ENCODE measurements around the gene ZDHHC5.

Gene ZDHHC5

GRCh38 chr11:57735619-57736298 lies 67.8 kb downstream of the ZDHHC5 start:
- DNase-seq, result peak; percentile 72

- DNase-seq, result peak; percentile 99
Observed at GRCh38 chr11:57741132-57742086, 73.5 kb downstream of the ZDHHC5 start, which contains the start of gene SELENOH. Gene SELENOH (plus strand): TSS chr11:57741491. CDS start chr11:57741596, 105 bp downstream.

GRCh38 chr11:57742087-57742452 lies 74.2 kb downstream of the ZDHHC5 start:
- no peak for DNase-seq

- DNase-seq, result no peak
Observed at GRCh38 chr11:57744357-57744756, 76.4 kb downstream of the ZDHHC5 start.

GRCh38 chr11:57745206-57745605 lies 77.3 kb downstream of the ZDHHC5 start:
- no peak for DNase-seq

GRCh38 chr11:57746920-57747319 lies 79.0 kb downstream of the ZDHHC5 start:
- no peak for DNase-seq
